ACC112 (cell line): ENCODE measurements around the gene TMEM214.

Experiments used
- H2AFZ ChIP-seq: fragments of 200-600 bp; sonication (generic); one replicate; pipeline ENCODE4 v1.6.0; 2017; ENCODE audit warnings: antibody characterized with exemption, low read length; ENCODE audit not compliant: unreplicated experiment
- H3K27ac ChIP-seq: fragments of 200-600 bp; sonication (generic); 2 replicates; pipeline ENCODE4 v1.5.1; 2014; ENCODE audit warnings: low read depth, mild to moderate bottlenecking, antibody characterized with exemption, low read length, moderate library complexity
- H3K27me3 ChIP-seq: fragments of 200-600 bp; sonication (generic); 2 replicates; pipeline ENCODE4 v1.6.1; 2014; ENCODE audit warnings: mild to moderate bottlenecking, antibody characterized with exemption, low read length, moderate library complexity, mixed read lengths; ENCODE audit not compliant: insufficient read depth
- H3K36me3 ChIP-seq: fragments of 200-600 bp; sonication (generic); 2 replicates; pipeline ENCODE4 v1.6.1; 2016; ENCODE audit warnings: mild to moderate bottlenecking, antibody characterized with exemption, low read length, moderate library complexity, mixed read lengths; ENCODE audit not compliant: insufficient read depth
- H3K4me1 ChIP-seq: fragments of 200-600 bp; sonication (generic); one replicate; pipeline ENCODE4 v1.6.1; 2016; ENCODE audit warnings: low read length, mixed read lengths; ENCODE audit not compliant: insufficient read depth, unreplicated experiment, control insufficient read depth
- H3K4me3 ChIP-seq: fragments of 200-600 bp; sonication (generic); 2 replicates; pipeline ENCODE4 v1.5.1; 2014; ENCODE audit warnings: mild to moderate bottlenecking, low read depth, low read length
- H3K79me2 ChIP-seq: fragments of 200-600 bp; sonication (generic); one replicate; pipeline ENCODE4 v1.6.0; 2016; ENCODE audit warnings: low read length; ENCODE audit not compliant: control insufficient read depth, unreplicated experiment, insufficient read depth

TMEM214 gene

GRCh38 chr2:26998323-26998722 lies 34.4 kb upstream of the TMEM214 start:
- no peaks in the 10 kb centered on the region for H3K36me3 ChIP-seq
- H3K27ac ChIP-seq, result no peak overlapping the region
- H2AFZ ChIP-seq, result no peak overlapping the region

GRCh38 chr2:27000228-27000627 lies 32.5 kb upstream of the TMEM214 start:
- Histone ChIP-seq H3K36me3 (no peaks in the 10 kb centered on the region), H3K27me3 (no peaks in the 10 kb centered on the region), H2AFZ (no peak overlapping the region), H3K4me1 (peaks cover 24% of the 10 kb centered on the region), H3K4me3 (no peak overlapping the region), H3K27ac (no peak overlapping the region), H3K79me2 (no peaks in the 10 kb centered on the region)

More at GRCh38 chr2:26998323-26998722, 34.4 kb upstream of the TMEM214 start:
- Histone ChIP-seq H3K27me3 (no peaks in the 10 kb centered on the region), H3K4me1 (peaks cover 11% of the 10 kb centered on the region), H3K79me2 (no peaks in the 10 kb centered on the region), H3K4me3 (no peak overlapping the region)

- Histone ChIP-seq H2AFZ (no peak overlapping the region), H3K79me2 (no peaks in the 10 kb centered on the region), H3K27ac (no peak overlapping the region), H3K4me3 (no peak overlapping the region), H3K27me3 (no peaks in the 10 kb centered on the region), H3K4me1 (peaks cover 24% of the 10 kb centered on the region), H3K36me3 (no peaks in the 10 kb centered on the region)
Measured at GRCh38 chr2:27000995-27001394, 31.8 kb upstream of the TMEM214 start.

GRCh38 chr2:27001950-27002349 lies 30.8 kb upstream of the TMEM214 start:
- H2AFZ ChIP-seq, result no peak overlapping the region
- no peaks in the 10 kb centered on the region for H3K27me3 ChIP-seq
- no peaks in the 10 kb centered on the region for H3K79me2 ChIP-seq

GRCh38 chr2:27003007-27003406 lies 29.8 kb upstream of the TMEM214 start:
- H3K27me3 ChIP-seq, result no peaks in the 10 kb centered on the region
- no peak overlapping the region for H3K27ac ChIP-seq
- H3K79me2 ChIP-seq, result no peaks in the 10 kb centered on the region
- no peak overlapping the region for H3K4me3 ChIP-seq
- H3K36me3 ChIP-seq, result no peaks in the 10 kb centered on the region
- no peak overlapping the region for H2AFZ ChIP-seq
- H3K4me1 ChIP-seq, result peaks cover 24% of the 10 kb centered on the region

More at GRCh38 chr2:27001950-27002349, 30.8 kb upstream of the TMEM214 start:
- Histone ChIP-seq H3K4me3 (no peak overlapping the region), H3K27ac (no peak overlapping the region), H3K36me3 (no peaks in the 10 kb centered on the region), H3K4me1 (peaks cover 24% of the 10 kb centered on the region)

- Histone ChIP-seq H3K79me2 (no peaks in the 10 kb centered on the region), H3K27ac (no peak overlapping the region), H3K27me3 (no peaks in the 10 kb centered on the region), H2AFZ (no peak overlapping the region), H3K36me3 (no peaks in the 10 kb centered on the region), H3K4me3 (no peak overlapping the region), H3K4me1 (peaks cover 24% of the 10 kb centered on the region)
Measured at GRCh38 chr2:27003857-27004256, 28.9 kb upstream of the TMEM214 start.

- H3K27me3 ChIP-seq, result no peaks in the 10 kb centered on the region
- H3K4me3 ChIP-seq, result no peak overlapping the region
- no peak overlapping the region for H2AFZ ChIP-seq
- no peak overlapping the region for H3K27ac ChIP-seq
- H3K79me2 ChIP-seq, result no peaks in the 10 kb centered on the region
- H3K4me1 ChIP-seq, result peaks cover 40% of the 10 kb centered on the region
- no peaks in the 10 kb centered on the region for H3K36me3 ChIP-seq
Measured at GRCh38 chr2:27006602-27007415, 26.0 kb upstream of the TMEM214 start.

GRCh38 chr2:27007416-27008374 lies 25.1 kb upstream of the TMEM214 start:
- no peaks in the 10 kb centered on the region for H3K27me3 ChIP-seq
- H3K27ac ChIP-seq, result no peak overlapping the region
- H3K79me2 ChIP-seq, result no peaks in the 10 kb centered on the region
- no peak overlapping the region for H2AFZ ChIP-seq
- no peaks in the 10 kb centered on the region for H3K36me3 ChIP-seq
- H3K4me1 ChIP-seq, result peaks cover 37% of the 10 kb centered on the region
- no peak overlapping the region for H3K4me3 ChIP-seq

GRCh38 chr2:27008678-27009077 lies 24.1 kb upstream of the TMEM214 start:
- H2AFZ ChIP-seq, result no peak overlapping the region
- peaks cover 36% of the 10 kb centered on the region for H3K4me1 ChIP-seq
- no peaks in the 10 kb centered on the region for H3K36me3 ChIP-seq
- H3K4me3 ChIP-seq, result no peak overlapping the region
- no peaks in the 10 kb centered on the region for H3K79me2 ChIP-seq
- no peak overlapping the region for H3K27ac ChIP-seq
- H3K27me3 ChIP-seq, result no peaks in the 10 kb centered on the region

- Histone ChIP-seq H2AFZ (no peak overlapping the region), H3K79me2 (no peaks in the 10 kb centered on the region), H3K4me3 (no peak overlapping the region), H3K4me1 (peaks cover 32% of the 10 kb centered on the region), H3K36me3 (no peaks in the 10 kb centered on the region), H3K27me3 (no peaks in the 10 kb centered on the region), H3K27ac (no peak overlapping the region)
Measured at GRCh38 chr2:27009083-27009482, 23.7 kb upstream of the TMEM214 start.
